ENCODE measurements around the gene DLGAP5.

- TF ChIP-seq CTCF (IDR thresholded peaks at IDR 0.05; ENCODE audit: low read depth, low read length), result no peak
- no peak for TF ChIP-seq EZH2phosphoT487 (IDR thresholded peaks at IDR 0.05; ENCODE audit: low read depth)
Observed at GRCh38 chr14:55212634-55213033, 21.2 kb upstream of the DLGAP5 start.
